Skin of body (tissue), 2 donors: ENCODE data around the gene SERPINE2. TPM values are rescaled to one million over a fixed set of nuclear protein-coding genes. Genes with fewer than 3 reads are reported as not detected.
"Not testable (repeated sequence)": the region's sequence is repeated elsewhere in the genome, so short reads cannot be mapped to it uniquely, and the experiment has no call there.

Experiments
- DNase-seq: peaks from one replicate; lab custom pipeline; 2025; lab: John Stamatoyannopoulos, UW
- total RNA-seq: library from RNA; depleted of rRNA; stranded (reverse); fragments of >200 nt; gene quantifications from one replicate; pipeline ENCODE4 v1.2.3, GENCODE V29; 2014

Gene SERPINE2
- total RNA-seq, 1 donor from 2014 or later = 32.9 TPM

DNA sequence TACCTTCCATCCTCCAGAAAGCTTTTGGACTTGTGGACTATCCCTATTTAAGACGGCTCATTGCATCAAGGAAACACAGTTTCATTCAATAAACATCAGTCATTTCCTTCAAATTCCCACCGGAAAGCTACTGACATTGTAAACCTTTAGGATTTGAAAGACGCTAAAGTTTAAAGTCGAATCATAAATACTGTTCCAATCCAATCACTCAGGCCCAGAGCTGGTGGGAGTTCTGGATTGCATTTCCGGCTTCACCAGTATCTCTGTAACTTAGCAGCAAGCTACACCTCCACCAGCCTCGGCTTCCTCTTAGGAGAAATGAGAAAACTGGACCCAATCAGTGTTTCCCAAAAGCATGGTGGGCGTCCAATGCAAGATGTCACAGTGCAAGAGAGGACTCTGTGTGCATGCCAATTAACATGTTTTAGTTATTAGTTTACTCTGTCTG, 95.5 kb downstream of the SERPINE2 start:
- peak; percentile 61 for DNase-seq

DNA sequence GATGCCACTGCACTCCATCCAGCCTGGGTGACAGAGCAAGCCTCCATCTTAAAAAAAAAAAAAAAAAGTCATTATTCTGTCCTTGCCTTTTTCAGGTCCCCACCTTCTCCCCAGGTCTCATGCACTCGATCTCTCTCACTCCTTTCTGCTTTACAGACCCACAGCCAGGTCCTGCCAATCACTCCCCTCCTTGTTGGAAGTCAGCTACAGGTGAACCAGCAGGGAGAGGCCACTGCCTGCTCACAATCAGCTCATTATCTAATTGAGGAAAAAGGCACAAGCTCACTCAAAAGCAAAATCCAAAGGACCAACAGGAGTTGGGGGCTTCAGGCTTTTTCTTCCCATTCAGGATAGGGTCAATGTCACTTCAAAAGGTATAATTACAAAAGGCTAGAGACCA, 96.0 kb downstream of the SERPINE2 start:
- no peak for DNase-seq

DNA sequence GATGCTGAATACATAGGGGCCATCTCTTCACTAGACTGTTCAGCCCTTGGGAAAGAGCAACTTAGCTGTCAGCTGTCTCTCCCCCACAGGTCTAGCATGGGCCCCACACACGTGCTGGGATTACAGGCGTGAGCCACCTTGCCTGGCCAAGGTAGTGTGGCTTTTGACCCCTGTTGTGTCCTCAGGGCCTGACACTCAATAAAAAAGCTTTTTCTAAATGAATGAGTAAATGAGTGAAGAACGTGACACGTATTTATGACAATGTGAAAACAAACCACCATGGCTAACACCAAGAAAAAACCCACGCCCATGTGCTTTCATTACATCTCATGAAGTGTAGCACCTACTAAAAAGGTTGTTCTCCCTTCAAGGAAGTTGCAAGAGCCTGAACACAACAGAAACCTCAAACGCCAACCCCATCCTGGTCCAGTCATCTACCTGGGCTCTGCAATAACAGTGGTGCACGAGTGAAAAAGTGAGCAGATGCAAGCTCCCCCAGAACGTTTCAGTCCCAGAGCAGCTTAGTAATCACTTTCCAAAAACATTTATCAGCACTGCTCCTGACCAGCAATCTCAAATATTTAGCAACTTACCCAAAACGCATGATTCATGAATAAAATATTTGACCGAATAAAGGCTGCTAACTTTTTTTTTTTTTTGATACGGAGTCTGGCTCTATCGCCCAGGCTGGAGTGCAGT, 97.4 kb downstream of the SERPINE2 start:
- DNase-seq = no peak

DNA sequence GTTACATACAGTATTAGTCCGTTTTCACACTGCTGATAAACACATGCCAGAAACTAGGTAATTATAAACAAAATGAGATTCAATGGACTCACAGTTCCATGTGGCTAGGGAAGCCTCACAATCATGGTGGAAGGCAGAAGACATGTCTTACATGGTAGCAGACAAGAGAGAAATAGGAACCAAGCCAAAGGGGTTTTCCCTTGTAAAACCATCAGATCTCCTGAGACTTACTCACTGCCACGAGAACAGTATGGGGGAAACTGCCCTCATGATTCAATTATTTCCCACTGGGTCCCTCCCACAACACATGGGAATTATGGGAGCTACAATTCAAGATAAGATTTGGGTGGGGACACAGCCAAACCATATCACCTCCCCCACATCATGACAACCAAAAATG, 99.6 kb downstream of the SERPINE2 start:
- not testable (repeated sequence) for DNase-seq

DNA sequence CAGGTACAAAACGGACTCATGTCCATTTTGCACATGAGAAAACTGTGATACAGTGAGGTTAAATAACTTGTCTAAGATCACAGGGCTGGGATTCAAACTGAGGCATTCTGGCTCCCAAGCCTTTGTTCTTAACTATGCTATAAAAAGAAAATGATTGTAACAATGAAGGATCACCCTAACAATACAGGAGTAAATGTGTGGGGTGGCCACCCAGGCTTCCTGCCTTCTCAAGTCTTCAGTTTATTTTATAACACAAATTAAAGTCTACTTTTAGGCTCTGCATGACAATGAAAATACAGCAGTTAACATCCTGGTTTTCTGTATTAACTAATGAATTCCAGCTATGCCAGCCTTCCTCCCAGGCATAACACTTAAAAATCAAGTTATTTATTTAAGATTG, 101.6 kb downstream of the SERPINE2 start:
- DNase-seq = no peak

DNA sequence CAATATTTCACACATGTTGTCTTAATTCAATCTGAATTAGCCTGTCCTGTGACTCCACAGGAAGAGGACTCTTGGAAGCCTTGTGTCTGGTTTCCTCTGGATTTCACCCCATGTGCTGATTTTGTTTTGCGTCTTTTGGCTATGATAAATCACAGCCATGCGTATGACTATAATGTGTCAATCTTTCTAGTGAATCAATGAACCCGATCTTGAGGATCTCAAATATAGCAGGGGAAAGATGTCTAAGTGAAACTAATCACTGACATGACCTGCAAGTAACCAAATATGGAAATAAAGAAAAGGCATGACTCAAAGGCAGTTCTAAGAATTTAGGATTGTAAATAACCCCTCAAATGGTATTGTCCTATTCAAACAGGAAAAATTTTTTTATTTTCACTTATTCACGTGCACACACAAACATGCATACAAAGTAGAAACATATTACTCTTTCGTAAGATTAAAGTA, 102.2 kb downstream of the SERPINE2 start:
- DNase-seq = no peak

DNA sequence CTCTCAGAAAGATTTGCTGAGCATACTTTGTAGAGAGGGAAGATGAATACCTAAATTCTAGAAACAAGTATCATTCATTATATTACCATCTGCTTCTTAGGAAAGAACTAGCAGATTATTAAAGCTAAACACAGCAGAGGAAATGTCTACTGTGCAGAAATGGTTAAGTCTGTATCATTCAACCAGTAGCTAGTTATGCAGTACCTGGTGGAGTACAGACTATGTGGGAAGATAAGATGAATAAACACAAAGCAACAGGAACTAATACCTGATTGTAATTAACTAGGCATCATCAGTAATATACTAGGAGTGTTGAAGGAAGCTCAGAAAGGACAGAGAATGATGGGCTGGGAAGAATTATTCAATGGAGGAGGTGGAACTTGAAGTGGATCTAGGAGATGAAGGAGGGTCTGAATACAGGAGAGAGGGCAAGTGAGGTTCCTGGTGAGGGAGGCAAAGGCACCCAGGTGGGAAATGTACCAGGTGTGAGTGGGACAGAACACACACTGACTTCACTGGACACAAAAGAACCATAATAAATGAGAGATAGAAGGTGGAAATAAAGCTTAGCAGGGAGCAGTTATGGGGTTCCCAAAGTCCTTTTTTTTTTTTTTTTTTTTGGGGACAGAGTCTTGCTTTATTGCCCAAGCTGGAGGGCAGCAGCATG, 103.5 kb downstream of the SERPINE2 start:
- no peak for DNase-seq

DNA sequence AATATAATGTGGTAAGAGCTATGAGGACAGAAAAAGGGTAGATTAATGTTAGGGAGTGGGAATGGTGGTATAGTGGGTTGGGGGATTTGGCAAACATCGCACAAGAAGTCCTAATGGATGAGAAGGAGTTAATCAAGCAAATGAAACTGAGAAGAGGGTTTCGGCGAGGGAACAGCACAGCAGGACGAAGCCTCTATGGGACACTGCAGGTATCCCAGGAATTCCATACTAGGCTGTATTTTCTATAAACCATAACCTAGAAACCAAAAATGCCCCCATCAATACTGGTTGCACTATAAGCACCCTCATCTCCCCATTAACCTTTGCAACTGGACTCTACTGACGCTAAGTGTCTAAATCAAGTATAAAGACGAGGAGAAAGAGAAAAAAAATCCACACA, 104.2 kb downstream of the SERPINE2 start:
- DNase-seq = no peak

DNA sequence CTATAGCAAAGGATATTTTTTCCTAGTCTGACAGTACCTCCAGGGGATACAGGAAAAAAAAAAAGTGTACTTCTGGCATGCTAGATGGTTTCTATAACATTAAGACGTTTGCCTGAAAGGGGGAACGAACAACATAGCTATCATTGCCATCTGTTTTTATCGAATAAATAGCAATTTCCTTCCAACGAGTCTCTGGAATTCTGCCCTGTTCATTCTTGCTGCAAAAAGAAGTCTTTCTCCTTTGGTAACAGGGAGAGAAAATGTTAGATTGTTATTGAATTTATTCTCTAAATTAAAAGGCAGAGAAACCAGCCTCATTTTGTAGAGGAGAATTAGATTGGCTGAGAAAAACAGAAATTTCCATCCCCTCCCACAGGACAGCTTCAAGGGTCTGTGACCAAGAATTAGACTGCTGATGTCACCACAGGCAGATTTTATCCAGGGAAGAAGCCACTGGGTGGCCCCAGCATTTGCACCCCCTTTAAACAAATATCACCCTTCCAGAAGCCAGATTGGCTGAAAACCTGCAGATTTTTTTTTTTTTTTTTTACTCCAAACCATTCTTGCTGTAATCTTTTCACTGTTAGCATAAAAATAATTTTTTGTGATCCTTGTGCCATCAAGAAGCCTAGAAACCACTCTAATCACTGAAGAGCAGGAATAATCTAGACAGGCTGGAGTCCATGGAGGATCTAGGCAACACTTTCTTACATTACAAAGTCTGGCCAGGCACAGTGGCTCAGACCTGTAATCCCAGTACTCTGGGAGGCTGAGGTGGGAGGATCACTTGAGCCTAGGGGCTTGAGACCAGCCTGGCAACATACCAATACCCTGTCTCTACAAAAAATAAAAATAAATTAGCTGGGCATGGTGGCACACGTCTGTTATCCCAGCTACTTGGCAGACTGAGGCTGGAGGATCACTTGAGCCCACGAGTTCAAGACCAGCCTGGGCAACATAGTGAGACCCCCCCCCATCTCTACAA, 106.0 kb downstream of the SERPINE2 start:
- DNase-seq = peak; percentile 29

DNA sequence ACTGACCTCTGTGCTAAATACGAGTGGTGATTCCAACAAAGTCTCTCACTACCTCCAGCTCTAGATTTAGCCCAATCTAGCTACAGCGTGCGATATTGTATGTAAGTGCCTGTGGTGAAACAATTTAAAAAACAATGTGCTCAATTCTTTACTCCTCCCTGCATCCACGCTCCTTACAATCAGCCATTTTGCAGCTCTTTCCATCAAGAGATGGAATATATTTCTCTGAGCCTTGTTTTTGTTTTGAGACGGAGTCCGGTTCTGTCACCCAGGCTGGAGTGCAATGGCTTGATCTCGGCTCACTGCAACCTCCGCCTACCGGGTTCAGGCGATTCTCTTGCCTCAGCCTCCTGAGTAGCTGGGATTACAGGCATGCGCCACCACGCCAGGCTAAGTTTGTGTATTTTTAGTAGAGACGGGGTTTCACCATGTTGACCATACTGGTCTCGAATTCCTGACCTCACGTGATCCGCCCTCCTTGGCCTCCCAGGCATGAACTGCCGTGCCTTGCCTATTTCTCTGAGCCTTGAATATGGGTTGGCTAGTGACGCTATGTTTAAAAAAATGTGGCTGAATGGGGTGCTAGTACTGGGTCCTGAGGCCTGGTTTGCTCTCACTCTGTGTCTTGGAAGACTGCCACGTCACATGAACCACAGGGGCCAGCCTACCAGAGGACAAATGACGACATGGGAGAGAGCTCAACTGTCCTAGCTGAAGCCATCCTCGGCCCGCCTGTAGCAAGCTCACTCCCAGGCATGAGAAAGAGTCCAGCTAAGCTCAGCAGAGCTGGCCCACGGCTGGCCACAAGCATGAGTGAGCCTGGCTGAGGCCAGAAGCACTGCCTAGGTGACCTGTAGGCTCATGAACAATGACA, 108.7 kb downstream of the SERPINE2 start:
- DNase-seq = no peak

DNA sequence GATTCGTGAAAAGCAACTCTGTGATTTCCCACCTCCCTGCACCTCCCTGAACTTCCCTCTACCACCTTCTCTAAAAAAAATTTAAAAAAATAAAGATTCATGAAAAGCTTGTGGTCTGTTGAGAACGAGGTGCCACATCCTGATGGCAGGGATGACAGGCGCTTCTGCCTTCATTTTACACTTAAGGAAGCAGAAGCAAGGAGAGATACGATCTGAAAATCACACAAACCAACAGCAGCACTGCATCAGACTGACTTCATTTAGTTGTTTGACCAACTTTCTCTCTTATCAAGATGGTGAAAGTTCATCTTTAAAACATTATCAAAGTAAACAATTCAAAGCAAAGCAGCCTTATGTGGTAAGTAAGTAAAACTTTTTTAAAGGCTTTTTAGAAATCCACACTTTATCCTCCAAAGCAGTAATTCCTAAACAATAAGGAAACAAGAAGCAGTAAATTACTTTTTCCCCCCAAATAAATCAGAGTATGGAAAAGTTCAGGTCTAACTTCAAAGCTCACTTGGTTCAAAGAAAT, 109.4 kb downstream of the SERPINE2 start:
- no peak for DNase-seq

DNA sequence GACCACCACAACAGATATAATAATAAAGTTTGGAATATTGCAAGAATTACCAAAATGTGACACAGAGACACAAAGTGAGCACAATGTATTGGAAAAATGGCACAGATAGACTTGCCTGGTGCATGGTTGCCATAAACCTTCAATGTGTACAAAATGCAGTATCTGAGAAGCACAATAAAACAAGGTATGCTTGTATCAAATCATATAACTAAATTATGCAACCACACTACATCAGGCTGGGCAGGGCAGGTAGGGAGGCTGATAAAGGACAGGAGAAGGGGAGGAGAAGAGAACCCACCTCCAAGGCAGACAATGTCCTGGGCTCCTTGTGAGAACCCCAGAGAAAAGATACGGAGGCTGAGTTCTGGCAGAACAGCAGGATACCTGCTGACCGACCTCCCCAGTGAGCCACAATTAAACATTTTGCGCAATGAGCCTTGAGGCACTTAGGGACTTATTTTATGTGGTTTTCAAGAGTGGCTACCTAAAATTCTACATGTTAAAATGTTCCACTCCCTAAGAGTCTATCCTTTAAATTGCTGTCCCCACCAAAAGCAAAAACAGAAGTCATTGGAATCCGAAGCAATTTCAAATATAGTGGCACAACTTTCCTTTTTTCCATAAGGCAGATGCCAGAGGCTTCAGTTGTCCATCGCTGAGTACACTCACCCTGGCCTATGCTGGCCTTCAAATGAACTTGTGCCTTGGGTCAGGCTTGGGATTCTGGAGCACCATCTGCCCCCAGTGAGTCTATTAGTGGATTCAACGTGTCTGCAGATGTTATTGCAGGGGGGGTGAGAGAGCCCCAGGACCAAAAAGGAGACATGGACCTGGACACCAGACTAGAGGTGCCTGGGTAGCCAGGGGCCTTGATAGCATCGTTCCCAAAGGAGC, 110.7 kb downstream of the SERPINE2 start:
- no peak for DNase-seq

DNA sequence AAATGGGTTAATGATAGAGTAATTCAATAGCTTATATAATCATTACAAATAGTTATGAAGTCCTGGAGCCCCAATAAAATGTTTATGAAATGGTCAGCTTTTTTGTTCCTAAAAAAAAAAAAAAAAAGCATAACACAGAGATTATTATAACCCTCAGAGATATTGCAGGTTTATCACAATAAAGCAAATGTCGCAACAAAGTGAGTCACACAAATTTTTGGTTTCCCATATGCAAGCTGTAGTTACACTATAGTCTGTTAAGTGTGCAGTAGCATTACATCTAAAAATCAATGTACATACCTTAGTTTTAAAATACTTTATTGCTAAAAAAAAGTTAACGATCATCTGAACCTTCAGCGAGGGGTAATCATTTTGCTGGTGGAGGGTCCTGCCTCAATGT, 114.0 kb downstream of the SERPINE2 start:
- no peak for DNase-seq

Other genes with a start within 250 kb of the SERPINE2 start
- 4.0 TPM for gene AP1S3, start 201.7 kb downstream of the SERPINE2 start, total RNA-seq
- 72.1 TPM for gene WDFY1, start 94.0 kb downstream of the SERPINE2 start, total RNA-seq
- gene MRPL44, start 81.8 kb downstream of the SERPINE2 start, total RNA-seq = 20.6 TPM